GM18511 (cell line): ENCODE data around the gene ZNF771.

Experiments
- ATAC-seq: cut with Tn5 transposase; IDR thresholded peaks from one replicate; pipeline ENCODE4 v1.9.1; 2021; ENCODE audit warnings: mild to moderate bottlenecking, moderate library complexity; ENCODE audit not compliant: unreplicated experiment

The ZNF771 gene

GRCh38 chr16:30397776-30398660 is 9.4 kb upstream of the ZNF771 start:
- ATAC-seq = no peak

- no peak for ATAC-seq
Measured at GRCh38 chr16:30398661-30399434, 8.6 kb upstream of the ZNF771 start.

- ATAC-seq = no peak
Measured at GRCh38 chr16:30399435-30400186, 7.8 kb upstream of the ZNF771 start.

GRCh38 chr16:30401768-30402425 is 5.5 kb upstream of the ZNF771 start:
- no peak for ATAC-seq

- ATAC-seq = peak; percentile 15
Measured at GRCh38 chr16:30406795-30407101, 658 bp upstream of the ZNF771 start.

- no peak for ATAC-seq
Measured at GRCh38 chr16:30407804-30408534, 563 bp downstream of the ZNF771 start.

- ATAC-seq = no peak
Measured at GRCh38 chr16:30409125-30410060, 2.0 kb downstream of the ZNF771 start.

GRCh38 chr16:30413112-30413806 is 5.9 kb downstream of the ZNF771 start:
- ATAC-seq = no peak

GRCh38 chr16:30414159-30414558 is 6.8 kb downstream of the ZNF771 start:
- no peak for ATAC-seq

- ATAC-seq = no peak
Measured at GRCh38 chr16:30416047-30416603, 8.7 kb downstream of the ZNF771 start.

GRCh38 chr16:30416624-30417528 is 9.5 kb downstream of the ZNF771 start:
- ATAC-seq = no peak

GRCh38 chr16:30417529-30418349 is 10.3 kb downstream of the ZNF771 start:
- peak; percentile 86 for ATAC-seq

GRCh38 chr16:30418350-30419181 is 11.2 kb downstream of the ZNF771 start:
- ATAC-seq = no peak

- ATAC-seq = no peak
Measured at GRCh38 chr16:30421010-30421409, 13.6 kb downstream of the ZNF771 start.

GRCh38 chr16:30428055-30428454 is 20.6 kb downstream of the ZNF771 start:
- ATAC-seq = no peak

GRCh38 chr16:30429418-30429677 is 21.9 kb downstream of the ZNF771 start:
- peak; percentile 22 for ATAC-seq
